NB4 (cell line): ENCODE data around the gene CNPY2.

Experiments
- MYC ChIP-seq: IDR thresholded peaks from 2 replicates; pipeline ENCODE4 v1.6.1; 2011; ENCODE audit warnings: low read depth, low read length
- POLR2A ChIP-seq: IDR thresholded peaks from 2 replicates; pipeline ENCODE4 v1.6.1; 2011; ENCODE audit warnings: mild to moderate bottlenecking; ENCODE audit not compliant: insufficient read length; ENCODE audit errors: extremely low read depth
- TF ChIP-seq, protein P1 (sequence below): IDR thresholded peaks from one replicate; pipeline ENCODE4 v1.5.1; 2012; ENCODE audit warnings: low read depth, low read length
- TF ChIP-seq, protein P2 (sequence below): IDR thresholded peaks from 2 replicates; pipeline ENCODE4 v1.6.1; 2011; ENCODE audit warnings: low read depth, low read length

DNA sequence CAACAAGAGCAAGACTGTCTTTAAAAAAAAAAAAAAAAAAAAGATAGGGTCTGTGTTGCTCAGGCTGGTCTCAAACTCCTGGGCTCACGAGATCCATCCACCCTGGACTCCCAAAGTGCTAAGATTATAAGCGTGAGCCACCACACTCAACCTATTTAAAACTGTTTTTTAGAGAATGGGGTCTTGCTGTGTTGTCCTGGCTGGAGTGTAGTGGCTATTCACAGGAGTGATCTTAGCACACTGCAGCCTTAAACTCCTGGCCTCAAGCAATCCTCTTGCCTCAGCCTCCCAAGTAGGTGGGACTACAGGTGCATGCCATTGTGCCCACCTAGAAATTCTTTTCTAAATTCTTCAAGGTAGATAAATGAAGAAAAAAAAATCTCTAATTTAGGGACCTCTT, 41.5 kb downstream of the CNPY2 start:
- TF ChIP-seq, protein P1, sequence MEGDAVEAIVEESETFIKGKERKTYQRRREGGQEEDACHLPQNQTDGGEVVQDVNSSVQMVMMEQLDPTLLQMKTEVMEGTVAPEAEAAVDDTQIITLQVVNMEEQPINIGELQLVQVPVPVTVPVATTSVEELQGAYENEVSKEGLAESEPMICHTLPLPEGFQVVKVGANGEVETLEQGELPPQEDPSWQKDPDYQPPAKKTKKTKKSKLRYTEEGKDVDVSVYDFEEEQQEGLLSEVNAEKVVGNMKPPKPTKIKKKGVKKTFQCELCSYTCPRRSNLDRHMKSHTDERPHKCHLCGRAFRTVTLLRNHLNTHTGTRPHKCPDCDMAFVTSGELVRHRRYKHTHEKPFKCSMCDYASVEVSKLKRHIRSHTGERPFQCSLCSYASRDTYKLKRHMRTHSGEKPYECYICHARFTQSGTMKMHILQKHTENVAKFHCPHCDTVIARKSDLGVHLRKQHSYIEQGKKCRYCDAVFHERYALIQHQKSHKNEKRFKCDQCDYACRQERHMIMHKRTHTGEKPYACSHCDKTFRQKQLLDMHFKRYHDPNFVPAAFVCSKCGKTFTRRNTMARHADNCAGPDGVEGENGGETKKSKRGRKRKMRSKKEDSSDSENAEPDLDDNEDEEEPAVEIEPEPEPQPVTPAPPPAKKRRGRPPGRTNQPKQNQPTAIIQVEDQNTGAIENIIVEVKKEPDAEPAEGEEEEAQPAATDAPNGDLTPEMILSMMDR: no peak
- no peak for TF ChIP-seq POLR2A
- TF ChIP-seq MYC: no peak
- TF ChIP-seq, protein P2, sequence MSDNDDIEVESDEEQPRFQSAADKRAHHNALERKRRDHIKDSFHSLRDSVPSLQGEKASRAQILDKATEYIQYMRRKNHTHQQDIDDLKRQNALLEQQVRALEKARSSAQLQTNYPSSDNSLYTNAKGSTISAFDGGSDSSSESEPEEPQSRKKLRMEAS: no peak
